HG02678 (cell line): Measurements from ENCODE around the gene PLXNA2.

Experiments
- ATAC-seq: cut with Tn5 transposase; IDR thresholded peaks from one replicate; pipeline ENCODE4 v1.9.1; 2021; ENCODE audit warnings: mild to moderate bottlenecking, moderate library complexity; ENCODE audit not compliant: unreplicated experiment

The PLXNA2 gene

GRCh38 chr1:207985996-207986395 lies 258.2 kb downstream of the PLXNA2 start:
- ATAC-seq = no peak

DNA sequence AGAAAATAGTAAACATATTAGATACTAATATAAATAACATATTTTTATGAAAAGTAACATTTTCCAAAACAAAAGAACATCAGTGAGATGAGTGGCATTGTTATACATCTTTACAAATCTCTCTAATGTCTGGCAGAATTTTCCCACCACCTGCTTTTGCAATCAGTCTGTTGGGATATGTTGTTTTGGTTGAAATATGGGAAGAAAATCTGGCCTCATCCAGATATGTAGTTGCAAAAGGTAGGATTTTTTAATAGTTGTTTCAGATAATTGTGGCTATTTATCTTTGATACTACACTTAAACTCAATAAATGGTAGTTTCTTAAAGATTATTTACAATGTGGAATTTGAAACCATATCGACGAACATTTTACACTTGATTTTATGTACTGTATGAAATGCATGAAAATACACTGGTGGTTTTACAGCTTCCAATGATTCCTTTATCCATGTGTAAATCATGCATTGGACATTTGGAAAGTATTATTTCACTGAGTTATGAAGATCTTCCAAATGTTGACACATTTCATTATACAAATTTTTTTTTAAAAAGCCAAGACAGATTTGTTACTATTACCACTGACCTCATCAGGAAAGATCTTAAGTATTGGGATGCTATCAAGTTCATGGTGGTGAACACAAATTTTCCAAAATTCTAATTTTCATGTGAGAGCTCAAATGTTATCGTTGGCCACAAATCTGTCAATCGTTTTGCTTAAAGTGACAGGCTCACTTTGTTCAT lies 259.2 kb downstream of the PLXNA2 start:
- no peak for ATAC-seq

- no peak for ATAC-seq
These were observed 261.0 kb downstream of the PLXNA2 start for GRCh38 chr1:207983044-207983635.

GRCh38 chr1:207981976-207982375 lies 262.2 kb downstream of the PLXNA2 start:
- no peak for ATAC-seq

GRCh38 chr1:207978441-207978840 lies 265.7 kb downstream of the PLXNA2 start:
- ATAC-seq = no peak

DNA sequence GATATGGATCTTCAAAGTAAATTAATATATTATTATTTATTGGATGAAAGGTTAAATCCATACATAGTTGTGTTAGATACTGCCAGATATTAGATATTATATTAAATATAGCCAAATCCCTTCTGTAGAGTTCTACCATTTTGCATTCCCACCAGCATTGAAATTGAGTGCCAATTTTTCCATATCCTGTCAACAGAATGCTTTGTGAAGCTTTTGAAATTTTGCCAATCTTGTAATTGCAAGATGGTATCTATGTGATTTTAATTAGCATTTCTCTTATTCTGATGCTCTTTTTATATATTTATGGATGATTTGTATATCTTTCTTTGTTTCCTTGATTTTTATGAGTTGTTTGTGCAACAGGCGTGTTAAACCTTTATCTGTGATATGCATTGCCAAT lies 266.3 kb downstream of the PLXNA2 start:
- no peak for ATAC-seq

GRCh38 chr1:207973898-207974568 lies 270.2 kb downstream of the PLXNA2 start:
- no peak for ATAC-seq

- no peak for ATAC-seq
These were observed 271.8 kb downstream of the PLXNA2 start for GRCh38 chr1:207972337-207972736.
